Stimulated activated CD4-positive, alpha-beta T cell treated with anti-CD3 and anti-CD28 coated beads, Interleukin-15, amount 100 ng/mL, for 1 hour (primary cell): ENCODE measurements around the gene TTC17.
"Not testable (repeated sequence)": the region's sequence is repeated elsewhere in the genome, so short reads cannot be mapped to it uniquely, and the experiment has no call there.

Experiments
- DNase-seq, 2 donors: peaks; one replicate each; pipeline ENCODE4 v3.0.0-alpha.2; 2020; ENCODE audit warnings: low read depth in 1 of 2, low spot score in 1 of 2

The TTC17 gene, protein sequence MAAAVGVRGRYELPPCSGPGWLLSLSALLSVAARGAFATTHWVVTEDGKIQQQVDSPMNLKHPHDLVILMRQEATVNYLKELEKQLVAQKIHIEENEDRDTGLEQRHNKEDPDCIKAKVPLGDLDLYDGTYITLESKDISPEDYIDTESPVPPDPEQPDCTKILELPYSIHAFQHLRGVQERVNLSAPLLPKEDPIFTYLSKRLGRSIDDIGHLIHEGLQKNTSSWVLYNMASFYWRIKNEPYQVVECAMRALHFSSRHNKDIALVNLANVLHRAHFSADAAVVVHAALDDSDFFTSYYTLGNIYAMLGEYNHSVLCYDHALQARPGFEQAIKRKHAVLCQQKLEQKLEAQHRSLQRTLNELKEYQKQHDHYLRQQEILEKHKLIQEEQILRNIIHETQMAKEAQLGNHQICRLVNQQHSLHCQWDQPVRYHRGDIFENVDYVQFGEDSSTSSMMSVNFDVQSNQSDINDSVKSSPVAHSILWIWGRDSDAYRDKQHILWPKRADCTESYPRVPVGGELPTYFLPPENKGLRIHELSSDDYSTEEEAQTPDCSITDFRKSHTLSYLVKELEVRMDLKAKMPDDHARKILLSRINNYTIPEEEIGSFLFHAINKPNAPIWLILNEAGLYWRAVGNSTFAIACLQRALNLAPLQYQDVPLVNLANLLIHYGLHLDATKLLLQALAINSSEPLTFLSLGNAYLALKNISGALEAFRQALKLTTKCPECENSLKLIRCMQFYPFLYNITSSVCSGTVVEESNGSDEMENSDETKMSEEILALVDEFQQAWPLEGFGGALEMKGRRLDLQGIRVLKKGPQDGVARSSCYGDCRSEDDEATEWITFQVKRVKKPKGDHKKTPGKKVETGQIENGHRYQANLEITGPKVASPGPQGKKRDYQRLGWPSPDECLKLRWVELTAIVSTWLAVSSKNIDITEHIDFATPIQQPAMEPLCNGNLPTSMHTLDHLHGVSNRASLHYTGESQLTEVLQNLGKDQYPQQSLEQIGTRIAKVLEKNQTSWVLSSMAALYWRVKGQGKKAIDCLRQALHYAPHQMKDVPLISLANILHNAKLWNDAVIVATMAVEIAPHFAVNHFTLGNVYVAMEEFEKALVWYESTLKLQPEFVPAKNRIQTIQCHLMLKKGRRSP

DNA sequence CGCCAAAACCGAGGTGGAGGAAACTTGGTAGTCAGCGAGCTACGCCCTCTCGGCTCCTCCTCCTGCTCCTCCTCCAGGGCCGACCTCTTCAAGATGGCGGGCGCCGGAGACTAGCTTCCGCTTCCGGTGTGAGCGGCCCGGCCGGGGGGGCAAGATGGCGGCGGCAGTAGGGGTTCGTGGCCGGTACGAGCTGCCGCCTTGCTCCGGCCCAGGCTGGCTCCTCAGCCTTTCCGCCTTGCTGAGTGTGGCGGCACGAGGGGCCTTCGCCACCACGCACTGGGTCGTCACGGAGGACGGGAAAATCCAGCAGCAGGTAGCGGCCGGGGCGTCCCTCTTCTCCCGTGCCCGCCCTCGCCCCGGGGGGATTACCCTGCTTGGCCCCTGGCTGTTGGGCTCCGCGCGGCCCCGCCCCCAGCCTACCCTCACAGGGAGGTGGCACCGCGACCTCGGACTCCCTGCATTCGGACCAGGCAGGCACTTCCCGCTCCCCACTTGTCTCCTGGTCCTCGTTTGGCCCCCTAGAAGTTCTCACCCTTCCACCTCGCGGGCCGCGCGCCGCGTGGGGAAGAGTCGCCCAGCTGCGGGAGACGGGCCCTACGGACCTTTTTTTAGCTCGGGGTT, at the start of gene TTC17:
TTC17 (plus strand) TSS at position 120 of the 621 bp plus-strand sequence; CDS start at position 155, 35 bp downstream.
- DNase-seq = peak; percentile 83 to 89

DNA sequence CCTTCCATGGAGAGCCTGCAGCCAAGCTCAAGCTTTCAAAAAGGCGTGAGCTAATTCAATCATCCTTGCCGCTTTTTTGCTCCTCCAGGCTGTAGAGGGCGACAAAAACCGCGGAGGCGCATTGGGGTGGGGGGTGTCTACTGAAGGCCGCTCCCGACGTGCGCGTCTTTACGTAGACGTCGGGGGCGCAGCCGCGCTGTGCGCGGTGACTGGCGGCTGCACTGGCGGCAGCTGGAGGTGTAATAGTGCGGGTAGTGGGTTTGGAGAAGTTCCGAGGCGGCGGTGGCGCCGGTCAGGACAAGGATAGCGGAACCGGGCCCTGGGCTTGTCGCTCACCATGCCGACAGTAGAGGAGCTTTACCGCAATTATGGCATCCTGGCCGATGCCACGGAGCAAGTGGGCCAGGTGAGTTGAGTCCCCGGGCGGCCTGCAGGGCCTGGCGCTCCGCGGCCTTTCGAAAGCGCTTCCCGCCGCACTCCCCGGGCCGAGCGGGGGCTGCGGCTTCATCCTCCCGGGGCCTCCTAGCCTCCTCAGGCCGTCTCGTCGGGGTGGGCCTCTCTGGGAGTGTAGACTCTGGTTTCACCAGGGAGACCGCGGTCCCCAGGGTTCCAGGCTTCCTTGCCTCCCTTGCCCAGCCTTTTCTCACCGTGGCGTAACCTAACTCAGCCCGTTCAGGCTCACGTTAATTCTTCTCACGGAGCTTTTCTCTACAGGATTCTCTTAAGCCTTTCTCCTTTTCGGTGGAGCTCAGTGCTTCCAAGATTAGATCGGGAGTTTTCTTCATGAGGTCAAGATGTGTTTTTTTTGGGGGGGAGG, 46.7 kb upstream of the TTC17 start, which contains the start of gene API5:
API5 (plus strand) TSS at position 206 of the 817 bp plus-strand sequence; CDS start at position 338, 132 bp downstream.
- peak; percentile 81 to 83 for DNase-seq

DNA sequence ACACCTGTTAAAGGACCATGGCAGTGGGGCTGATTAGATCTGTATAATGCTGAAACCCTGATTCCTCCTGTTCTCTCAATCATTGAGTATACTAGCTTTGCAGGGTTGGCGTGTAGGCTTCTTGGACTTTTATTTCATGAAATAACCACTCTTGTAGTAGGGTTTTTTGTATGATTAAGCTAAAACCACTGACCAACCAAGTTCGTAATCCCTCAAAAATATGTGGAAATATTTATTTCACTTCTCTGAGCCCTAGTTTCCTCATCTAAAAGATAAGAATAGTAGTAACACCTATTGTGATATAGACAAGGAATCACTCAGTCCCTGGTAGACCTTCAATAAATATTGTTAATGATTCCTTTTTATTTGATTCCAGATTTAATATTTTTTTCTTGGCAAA, 42.8 kb upstream of the TTC17 start:
- no peak for DNase-seq

DNA sequence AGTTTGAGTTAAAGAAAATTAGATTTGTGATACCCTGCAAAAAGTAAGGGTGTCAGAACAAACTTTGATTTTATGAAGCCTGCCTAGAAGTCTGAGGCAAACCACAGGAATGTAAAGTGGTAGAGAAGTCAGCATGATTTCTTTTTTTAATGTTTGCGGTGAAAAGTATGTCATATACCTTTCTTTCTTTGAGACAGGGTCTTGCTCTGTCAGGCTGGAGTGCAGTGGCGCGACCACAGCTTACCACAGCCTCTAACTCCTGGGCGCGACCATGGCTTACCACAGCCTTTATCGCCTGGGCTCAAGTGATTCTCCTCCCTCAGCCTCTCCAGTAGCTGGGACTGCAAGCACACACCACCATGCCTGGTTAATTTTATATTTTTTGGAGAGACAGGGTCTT, 42.3 kb upstream of the TTC17 start:
- DNase-seq = no peak

DNA sequence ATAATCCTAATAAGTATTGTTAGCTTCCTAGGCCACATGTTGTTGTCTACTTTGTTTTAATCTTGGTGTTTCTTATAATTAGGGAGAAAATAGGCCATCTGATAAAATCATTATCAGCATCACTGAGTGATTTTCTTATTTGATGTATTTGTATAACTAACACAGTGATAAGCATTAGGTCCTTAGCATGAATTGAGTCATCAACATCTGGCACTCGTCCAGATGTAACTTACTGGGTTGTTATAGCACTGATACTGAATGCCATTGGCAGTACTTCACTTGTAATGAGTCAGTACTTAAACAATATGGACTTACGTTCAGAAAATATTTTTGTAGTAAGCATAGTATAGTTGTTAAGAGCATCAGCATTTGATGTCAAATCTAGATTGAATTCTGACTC, 30.7 kb upstream of the TTC17 start:
- no peak for DNase-seq

DNA sequence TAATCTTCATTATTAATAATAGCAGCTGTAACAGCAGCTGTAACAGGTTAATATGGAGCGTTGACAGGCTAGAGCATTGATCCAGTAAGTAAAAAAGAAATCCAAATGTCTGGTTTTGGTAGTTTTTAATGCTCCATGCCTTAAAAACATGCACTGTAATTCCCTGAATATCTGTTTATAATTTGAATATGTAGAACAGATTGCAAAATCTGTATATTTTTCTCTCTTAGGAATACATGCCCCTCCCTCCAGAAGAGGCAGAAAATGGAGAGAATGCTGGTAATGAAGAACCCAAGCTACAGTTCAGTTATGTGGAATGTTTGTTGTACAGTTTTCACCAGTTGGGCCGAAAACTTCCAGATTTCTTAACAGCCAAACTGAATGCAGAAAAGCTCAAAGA, 30.2 kb upstream of the TTC17 start:
- no peak for DNase-seq

DNA sequence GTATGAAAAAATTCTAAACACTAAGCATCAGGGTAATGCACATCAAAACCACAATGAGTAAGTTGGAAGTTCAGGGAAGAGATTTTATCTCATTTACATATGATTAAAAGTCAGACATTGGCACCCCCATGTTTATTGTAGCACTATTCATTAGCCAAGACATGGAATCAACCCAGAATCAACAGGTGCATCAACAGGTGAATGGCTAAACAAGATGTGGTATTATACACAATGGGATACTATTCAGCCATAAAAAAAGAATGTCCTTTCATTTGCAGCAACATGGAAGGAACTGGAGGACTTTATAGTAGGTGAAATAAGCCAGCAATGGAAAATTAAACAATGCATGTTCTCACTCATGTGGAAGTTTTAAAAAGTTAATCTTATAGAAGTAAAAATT, 17.6 kb upstream of the TTC17 start:
- no peak for DNase-seq

DNA sequence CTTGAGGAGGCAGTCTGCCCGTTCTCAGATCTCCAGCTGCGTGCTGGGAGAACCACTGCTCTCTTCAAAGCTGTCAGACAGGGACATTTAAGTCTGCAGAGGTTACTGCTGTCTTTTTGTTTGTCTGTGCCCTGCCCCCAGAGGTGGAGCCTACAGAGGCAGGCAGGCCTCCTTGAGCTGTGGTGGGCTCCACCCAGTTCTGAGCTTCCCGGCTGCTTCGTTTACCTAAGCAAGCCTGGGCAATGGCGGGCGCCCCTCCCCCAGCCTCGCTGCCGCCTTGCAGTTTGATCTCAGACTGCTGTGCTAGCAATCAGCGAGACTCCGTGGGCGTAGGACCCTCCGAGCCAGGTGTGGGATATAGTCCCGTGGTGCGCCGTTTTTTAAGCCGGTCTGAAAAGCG, 7.3 kb upstream of the TTC17 start:
- DNase-seq = not testable (repeated sequence)

DNA sequence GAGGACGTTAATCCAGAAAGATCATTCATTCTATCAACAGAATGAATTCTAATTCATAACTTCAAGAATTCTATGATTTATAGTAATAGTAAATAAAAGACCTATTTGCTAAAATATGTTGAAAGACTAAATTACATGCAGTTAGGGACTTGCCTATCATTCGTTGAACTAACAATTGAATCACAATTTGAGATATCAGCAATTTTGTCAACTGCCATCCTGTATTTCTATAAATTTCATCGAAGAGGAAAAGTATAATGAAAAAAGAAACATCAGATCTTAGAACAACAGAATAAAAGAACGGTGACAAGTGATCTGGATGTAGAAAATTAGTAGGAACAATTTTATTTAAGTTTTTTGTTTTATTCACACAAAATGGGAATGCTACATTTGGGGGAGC, 4.4 kb upstream of the TTC17 start:
- DNase-seq = no peak

DNA sequence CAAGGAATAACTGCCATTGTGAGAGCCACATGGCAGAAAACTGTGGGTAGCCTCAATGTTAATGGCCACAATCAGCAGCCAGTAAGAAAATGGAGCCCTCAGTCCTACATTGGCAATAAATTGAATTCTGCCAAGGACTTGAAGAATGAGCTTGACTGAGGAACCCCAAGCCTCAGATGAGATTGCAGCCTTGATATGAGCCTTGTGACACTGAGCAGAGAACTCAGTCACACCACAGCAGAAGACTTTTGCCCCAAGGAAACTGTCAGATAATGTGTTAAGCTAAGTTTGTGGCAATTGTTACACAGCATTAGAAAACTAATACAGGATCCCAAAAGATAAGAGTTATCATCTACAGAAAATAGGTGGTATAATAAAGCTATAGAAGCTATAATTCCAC, 2.4 kb upstream of the TTC17 start:
- no peak for DNase-seq

DNA sequence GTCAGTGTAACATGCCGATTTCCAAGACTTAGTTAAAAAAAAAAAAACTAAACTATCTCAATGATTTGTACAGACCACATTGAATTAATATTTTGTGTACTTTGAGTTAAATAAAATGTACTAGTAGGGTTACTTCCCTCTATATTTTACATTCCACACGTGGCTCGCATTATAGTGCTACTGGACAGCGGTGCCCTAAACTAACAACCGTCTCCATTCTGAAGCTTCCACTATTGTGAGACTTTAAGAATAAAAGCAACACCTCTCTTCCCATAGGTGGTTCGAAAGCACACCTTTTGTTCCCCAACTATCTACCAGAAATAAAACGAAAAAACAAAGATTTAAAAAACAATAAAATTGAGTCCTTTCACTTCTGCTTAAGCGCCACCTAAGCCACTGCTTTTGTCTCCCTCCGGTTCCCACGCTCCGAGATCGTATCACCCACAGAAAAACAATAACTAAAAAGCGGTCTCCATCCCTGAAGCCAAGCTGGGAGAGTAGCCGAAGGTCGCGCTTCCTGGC, 380 bp upstream of the TTC17 start:
- no peak for DNase-seq

DNA sequence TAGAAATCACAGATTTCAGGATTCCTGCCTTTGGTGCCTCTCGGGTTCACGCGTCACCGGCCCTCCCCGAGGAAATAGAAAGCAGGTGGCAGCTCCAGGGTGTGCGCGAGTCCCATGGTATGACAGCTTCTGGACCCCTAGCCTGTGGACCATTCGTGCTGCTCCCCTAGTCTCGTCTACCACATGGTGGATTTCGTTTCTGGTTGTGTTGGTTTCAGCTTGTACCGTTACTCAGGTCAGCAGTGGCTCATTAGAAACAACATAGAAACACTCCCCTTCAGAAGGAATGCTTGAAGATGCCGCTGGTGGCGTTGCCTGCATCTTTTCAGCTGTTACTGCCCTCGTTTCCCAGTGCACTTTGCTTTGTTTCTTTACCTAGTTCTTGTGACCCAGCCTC, 700 bp downstream of the TTC17 start:
- no peak for DNase-seq

- DNase-seq = no peak
Measured at GRCh38 chr11:43360361-43361032, 1.8 kb downstream of the TTC17 start.

- no peak for DNase-seq
Measured at GRCh38 chr11:43366677-43367076, 8.0 kb downstream of the TTC17 start.

GRCh38 chr11:43367382-43368178, 8.9 kb downstream of the TTC17 start:
- no peak for DNase-seq

- no peak for DNase-seq
Measured at GRCh38 chr11:43376065-43376464, 17.3 kb downstream of the TTC17 start.

DNA sequence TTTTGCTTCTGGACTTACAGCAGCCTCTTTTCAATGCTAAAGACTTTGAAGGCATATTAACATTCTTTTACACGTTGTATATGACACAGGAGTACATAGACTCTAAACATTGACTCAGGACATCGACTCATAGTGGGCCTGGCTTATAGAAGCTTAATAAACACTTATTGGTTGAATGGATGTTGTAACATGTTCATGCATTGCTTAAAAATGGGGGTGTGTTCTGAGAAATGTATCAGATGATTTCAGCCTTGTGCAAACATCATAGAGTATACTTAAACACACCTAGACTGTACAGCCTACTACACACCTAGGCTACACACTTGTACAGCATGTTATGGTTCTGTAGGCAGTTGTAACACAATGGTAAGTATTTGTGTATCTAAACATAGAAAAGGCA, 17.9 kb downstream of the TTC17 start:
- DNase-seq = no peak

GRCh38 chr11:43377389-43377788, 18.7 kb downstream of the TTC17 start:
- DNase-seq = no peak

- DNase-seq = no peak
Measured at GRCh38 chr11:43378897-43379296, 20.2 kb downstream of the TTC17 start.
